Measurements from ENCODE around the gene PIP4K2C.
"Not testable (repeated sequence)": the region's sequence is repeated elsewhere in the genome, so short reads cannot be mapped to it uniquely, and the experiment has no call there.

The PIP4K2C gene

DNA sequence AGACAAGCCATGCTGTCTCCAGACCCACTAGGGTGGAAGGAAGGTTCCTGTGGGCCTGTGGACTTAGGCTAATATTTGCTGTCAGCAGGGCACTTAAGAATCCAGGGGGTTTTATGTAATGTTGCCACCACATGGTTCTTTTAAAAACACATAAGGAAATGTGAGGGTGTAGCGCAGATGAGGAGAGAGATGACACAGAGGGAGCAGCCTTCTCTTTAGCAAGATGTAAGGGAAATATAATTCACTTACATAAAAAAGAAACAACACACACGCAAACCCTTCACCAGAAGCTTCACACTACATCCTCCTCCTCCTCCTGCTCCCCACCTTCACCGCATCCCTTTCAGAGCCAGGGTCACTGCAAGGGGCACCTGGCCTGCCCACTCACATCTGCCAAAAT, 4.9 kb upstream of the PIP4K2C start:
- DNase-seq: no peak

DNA sequence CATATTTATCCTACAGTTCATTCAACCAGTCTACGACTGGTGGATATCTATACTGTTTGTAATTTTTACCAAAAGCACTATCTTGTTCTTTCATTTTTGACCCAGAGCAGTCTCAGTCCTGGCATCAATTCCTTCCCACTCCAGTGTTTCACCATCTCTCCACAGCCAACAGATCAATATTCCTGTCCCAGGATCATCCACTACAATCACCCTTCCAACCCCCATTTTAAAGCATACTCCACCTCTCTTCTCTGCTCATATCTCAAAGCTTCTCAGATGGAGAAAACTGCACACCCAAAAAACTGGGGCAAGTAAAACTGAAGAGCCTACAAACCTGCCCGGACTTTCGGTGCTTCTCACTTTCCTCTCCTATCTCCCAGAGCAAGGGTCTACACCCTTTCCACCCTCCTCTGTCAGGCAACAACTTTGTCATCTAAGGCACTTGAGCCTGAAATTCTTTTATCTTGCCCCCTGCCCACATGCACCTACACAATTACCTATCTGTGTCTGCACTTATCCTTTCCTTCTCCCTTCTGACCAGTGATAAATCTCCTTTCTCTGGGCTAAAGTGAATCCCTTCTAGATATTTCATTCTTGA, 4.1 kb upstream of the PIP4K2C start:
- no peak for DNase-seq

DNA sequence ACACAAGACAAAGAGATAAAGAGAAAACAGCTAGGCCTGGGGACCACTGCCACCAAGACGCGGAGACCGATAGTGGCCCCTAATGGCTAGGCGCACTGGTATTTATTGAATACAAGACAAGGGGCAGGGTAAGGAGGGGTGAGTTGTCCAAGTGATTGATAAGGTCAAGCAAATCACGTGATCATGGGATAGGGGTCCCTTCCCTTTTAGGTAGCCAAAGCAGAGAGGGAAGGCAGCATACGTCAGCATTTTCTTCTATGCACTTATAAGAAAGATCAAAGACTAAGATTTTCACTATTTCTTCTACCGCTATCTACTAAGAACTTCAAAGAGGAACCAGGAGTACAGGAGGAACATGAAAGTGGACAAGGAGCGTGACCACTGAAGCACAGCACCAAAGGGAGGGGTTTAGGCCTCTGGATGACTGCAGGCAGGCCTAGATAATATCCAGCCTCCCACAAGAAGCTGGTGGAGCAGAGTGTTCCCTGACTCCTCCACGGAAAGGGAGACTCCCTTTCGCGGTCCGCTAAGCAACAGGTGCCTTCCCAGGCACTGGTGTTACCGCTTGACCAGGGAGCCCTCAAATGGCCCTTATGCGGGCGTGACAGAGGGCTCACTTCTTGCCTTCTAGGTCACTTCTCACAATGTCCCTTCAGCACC, 1.9 kb upstream of the PIP4K2C start:
- DNase-seq: not testable (repeated sequence)

DNA sequence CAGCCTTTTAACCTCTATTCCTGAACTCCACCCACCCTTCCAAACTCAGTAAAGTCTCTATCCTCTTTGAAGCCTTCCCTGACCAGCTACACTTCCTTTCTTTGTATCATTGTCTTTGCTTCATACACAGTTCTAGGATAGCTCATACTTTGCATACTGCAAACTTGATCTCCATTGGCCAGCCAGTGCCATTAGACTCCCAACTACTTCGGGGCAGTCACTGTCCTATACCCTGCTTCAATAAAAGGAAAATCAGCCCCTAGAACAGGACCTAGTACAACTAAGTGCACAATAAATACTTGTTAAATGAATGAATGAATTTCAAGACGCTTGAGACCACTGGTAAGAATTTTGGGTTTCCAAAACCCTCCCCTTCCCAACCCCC, 521 bp upstream of the PIP4K2C start:
- no peak for DNase-seq

DNA sequence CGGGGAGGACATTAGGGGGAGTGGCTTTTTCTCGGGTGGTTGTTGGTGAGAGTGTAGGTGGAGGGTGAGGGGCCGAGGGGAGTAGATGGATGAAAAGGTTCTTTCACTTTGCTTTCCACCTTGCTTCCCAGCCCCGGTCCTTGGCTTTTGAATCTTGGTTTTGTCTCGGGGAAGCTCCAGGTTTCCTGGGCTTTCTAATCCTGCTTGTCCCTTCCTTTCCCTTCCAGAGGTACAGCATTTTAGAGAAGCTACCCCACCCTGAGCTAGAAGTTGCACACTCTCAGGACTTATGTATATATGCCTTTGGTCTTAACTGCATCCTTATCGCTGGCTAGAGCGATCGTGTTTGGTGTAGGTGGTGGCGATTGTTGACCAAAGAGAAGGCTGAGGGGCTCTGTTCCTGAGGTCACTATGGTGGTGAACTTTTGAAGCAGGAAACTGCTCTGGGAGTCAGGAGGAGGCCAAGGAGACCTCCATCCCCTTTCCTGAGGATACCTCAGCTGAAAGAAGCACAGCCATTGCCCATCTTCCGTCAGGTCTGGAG, 862 bp downstream of the PIP4K2C start:
- DNase-seq: no peak

DNA sequence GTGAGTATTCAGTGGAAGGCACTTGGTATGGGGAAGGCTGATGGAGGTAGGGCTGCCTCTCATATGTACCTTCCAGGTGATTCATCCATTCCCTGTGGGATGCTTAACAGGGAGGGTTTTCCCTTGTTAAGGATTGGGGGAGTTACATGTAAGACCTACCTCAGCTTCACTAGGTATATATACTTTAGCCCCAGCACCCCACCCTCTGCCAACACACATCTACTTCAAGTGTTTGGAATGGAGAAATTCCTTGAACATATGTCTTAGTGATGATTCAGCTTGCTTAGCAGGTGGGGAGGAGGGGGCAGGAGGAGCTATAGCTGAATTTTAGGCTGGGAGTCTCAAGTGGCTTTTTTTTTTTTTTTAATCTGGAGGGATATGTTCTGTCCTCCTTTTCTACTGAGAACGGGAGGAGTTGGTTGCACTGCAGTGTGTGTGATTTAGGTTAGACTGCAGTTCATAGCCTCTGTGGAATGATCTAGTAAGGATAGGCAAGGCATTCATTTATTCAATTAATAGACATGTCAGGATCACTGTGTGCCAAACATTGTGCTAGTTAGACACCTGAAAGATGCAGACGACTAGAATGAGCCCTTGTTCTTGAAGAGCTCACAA, 1.7 kb downstream of the PIP4K2C start:
- DNase-seq: no peak

DNA sequence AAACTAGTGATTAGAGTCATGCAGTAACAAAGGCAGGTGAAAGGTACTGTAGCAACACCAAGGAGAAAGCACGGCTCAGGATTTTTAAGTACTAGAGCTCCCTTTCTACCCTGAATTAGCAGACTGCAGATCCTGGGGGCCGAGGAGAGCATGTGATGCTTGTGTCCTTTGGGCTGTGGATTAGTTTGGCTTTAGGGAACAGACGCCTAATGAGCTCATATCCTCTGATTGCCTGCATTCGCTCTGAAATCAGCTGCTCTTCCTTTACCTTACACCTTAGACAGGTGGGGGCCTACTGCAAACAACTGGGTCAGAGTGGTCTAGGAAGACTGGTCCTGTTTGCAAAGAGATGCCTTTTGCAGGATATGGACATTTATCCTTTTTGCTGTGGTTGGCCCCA, 2.2 kb downstream of the PIP4K2C start:
- DNase-seq: no peak

DNA sequence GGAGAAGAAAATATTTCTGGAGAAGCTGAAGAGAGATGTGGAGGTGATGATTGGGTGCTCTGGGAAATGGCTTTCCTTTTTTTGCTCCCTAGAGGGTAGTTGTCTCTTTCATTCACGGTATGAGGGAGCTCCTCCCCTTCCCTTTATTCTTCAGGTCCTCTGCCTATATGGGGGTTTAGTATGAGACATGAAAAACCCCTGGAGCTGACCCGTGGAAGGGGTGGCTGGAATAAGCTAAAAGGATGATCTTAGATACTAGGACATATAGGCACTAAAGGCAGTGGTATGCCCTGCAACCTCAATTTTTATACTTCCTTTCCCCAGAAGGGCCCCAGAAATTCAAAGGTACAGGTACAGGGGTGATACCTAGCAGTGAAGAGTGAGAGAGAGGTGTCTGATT, 9.4 kb downstream of the PIP4K2C start:
- DNase-seq: no peak

DNA sequence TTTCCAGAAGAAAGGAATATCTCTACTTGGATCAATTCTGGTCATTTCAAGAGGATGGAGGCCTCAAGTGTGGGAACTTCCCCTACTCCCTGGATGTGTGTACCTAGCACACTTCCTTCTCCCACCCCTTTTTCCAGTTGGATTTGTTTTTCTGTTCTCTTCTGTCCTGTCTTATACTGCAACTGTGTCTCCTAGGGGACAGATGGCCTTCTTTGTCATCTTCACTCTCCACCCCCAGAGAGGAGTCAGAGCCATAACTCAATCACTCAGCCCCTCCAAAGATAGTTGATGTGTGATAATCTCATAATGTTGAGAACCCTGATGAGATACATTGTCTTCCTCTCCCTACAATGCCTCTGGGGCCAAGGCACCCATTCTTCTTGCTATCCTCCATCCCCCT, 11.6 kb downstream of the PIP4K2C start:
- no peak for DNase-seq

DNA sequence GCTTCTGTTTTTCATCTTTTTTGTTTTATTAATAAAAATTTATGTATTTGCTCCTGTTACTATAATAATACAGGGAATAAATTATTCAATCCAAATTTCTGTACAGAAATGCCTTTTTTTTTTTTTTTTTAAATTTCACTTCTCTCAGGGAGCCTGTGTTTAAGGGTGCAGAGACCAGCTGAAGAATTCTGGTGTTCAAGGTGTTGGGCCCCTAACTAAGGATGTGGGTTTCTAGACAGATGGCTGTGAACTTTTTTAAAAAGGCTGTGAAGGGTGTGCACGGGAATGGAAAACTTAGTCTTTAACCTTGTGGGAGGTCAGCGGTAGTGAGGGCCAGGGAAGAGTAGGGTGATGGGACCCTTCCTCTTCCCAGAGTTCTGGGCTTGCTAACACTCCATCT, 12.3 kb downstream of the PIP4K2C start:
- DNase-seq: no peak

DNA sequence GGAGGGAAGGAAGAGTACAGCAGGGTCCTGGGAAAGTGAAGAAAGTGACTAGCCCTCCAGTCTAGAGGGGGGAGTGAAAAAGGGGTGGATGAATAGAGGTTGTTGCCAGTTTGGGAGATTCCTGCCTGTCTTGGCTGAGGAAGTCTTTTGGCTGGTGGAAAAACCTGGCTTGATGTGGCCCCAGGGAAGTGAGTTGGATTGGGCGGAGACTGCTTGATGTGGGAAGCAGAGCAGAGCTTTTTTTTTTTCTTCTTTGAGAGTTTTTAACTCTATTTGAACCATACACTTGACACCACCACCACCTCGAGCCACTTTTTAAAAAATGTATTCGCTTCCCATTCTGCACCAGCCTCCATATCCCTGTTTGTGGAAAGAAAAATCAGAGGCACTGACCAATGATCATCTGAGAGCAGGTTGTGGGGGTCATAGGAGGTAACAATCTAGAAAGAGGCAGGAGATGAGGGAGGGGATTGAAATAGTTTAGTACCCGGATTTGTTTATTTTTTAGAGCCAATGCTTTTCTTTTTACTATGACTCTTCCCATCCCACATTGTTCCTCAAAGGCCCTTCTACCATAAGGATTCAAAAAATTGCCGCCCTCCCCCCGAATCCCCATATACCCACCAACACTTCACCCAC, 12.9 kb downstream of the PIP4K2C start:
- no peak for DNase-seq

DNA sequence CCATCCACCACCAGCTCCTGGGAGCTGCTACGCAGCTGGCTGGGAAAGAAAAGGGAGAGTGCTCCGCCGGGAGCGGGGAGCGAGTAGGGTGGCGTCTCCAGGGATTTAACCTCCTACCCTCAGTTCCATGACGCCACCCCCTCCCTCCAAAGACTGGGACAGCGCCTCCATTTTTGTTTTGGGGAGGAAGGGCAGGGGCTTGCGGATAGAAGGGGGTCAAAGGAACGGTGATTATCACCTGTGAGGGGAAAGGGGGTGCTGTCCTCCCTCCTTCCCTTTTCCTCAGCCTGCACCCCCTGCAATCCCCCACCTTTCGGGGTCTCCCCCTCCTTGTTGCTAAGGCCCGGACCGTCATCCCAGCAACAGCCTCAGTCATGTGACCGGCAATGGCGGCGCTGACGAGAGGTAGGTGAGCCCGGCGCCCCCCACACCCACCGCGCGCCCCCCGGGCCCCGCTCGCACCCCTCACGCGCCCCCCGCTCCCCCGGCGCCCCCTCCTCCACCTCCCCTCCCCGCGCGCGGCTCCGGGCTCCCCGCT, 13.5 kb downstream of the PIP4K2C start, which contains the start of gene DTX3:
DTX3 (plus strand) TSS at position 371 of the 538 bp plus-strand sequence. CDS start 1,694 bp downstream, outside the sequence.
- DNase-seq: no peak

DNA sequence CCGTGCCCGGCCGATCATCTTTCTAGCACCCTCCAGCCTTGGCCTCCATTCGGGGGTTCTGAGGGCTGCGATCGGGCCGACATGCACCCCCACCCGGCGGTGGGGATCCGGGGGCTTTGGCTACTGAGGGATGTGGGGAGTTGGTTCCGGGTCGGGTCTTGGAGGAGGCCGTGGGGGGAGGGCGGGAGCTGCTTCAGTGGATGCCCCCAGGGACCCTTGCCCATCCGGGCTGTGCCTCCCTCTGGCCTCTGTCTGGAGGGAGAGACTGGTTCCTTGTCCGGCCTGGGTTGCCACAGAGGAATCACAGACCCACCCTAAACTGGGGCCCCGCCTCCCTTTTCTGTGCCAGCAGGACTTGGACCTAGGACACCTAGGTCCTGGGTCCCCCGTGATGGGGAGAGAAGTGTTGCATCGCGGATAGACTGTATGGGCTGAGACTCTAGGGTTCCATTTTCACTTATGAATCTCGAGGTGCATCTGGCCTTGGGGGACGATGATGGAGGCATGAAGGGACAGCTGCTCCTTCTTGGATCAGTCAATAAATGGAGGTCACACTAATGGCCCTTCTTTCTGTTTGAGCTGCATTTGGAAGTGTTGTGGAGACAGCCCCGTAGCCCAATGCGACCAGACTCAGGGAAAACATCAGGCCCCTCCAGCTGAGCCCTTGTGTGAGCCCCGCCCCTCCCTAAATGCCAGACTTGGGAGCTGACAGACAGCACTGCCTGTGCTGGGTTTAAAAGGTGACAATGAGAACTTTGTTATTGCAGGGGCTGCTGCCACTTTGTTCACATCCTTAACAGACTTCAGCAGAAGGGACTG, 14.2 kb downstream of the PIP4K2C start:
- no peak for DNase-seq

DNA sequence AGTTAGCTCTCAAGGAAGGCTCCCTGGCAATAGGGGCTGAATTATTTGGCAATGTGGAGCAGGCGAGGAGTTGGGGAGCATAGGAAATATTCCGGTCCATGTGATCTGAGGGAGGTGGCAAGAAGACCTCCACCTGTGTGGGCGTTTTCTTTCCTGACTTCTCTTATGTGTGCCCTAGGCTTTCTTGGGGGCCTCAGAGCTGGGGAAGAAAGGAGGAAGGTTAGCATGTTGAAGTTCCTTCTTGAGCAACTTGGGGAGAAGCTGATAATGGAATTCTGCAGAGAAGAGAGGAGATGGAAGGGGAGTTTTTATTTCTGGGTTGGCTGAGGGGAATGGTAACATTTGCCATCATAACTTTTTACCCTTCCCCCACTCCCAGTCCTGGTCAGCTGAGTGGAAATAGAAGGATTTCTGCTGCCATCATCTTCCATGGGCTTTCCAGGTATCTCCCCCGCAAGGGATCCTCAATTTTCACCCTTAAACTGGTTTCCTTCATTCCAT, 14.9 kb downstream of the PIP4K2C start:
- no peak for DNase-seq

DNA sequence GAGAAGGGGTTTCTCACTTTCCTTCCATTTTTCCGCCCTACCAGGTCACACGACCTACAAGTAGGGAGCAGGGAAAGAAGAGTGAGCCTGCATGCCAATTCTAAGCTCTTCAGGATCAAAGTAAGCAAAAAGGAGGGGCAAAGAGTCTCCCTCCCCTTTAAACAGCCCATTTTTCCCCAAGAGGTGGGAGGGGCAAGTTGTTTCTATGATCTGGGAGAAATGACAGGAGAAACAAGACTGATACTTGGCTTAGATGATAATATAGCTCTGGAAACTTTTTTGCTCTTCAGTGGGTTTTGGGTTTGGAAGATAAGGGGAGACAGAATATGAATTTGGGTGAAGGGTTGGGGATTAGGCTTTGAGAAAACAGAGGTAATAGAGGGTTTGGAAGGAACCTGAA, 15.4 kb downstream of the PIP4K2C start:
- DNase-seq: no peak

DNA sequence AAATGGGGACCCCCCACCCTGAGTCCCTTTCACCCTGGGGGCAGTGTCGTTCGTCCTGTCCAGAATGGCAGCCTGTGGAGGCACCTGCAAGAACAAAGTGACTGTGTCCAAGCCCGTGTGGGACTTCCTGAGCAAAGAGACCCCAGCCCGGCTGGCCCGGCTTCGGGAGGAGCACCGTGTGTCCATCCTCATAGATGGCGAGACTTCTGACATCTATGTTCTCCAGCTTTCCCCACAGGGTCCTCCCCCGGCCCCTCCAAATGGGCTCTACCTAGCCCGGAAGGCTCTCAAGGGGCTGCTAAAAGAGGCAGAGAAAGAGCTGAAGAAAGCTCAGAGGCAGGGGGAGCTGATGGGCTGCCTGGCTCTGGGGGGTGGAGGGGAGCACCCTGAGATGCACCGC, 15.8 kb downstream of the PIP4K2C start:
- no peak for DNase-seq

DNA sequence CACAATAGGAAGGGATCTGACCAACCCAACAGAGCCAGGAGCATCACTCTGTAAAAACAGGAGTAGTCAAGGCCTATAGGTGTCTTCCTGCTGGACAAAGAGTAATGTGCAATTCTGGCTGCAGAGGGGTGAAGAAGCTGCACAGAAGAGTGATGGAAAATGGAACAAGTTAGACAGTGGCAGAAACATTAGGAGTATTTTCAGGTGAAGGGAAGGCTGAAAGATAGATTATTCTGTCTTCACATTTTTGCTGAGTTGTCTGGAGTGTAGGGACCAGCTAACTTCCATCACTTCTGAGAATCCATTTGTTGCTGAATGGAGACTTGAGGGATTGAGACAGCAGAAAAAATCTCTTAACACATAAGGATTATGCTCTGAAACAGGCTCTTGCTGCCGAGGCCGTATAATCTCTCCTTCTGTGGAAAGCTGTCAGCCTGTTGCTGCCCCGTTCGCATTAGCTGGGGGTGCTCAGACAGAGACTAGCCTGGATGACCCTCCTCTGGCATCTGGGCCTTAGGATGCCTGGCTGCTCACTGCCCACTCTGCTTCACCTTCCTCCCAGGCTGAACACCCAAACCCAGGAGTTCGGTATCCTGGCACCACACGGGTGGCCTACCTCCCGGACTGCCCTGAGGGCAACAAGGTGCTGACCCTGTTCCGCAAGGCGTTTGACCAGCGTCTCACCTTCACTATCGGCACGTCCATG, 17.1 kb downstream of the PIP4K2C start:
- DNase-seq: no peak

DNA sequence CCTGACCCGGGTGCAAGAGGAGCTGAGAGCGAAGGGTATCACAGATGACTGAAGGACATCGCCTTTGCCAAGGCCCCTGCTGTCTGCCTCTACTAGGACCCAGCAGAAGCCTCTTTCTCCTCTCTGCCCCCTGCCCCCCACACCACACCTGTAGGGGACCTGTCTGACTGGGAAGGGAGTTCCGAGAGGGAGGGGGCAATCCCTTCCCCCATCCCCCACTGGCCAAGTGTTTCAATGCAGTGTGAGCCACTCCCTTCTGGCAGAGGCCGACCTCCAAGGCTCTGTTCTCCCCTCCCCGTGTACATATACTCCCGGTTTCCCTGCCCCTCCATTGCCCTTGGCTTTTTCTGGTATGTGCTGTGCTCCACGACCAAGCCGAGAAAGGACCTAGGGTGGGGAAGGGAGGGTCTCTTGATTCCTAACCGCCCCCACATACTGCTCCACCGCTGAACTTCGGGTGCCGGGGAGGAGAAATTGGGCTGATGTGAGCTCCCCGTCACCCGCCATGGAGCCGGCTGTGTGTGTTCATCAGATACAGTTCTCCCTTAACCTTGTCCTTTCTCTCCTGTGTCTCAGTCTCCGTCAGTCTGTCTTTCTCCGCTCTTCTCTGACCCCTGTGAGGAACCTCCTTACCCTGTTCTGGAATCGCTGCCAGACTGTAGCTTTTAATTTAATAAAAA, 18.2 kb downstream of the PIP4K2C start:
- DNase-seq: no peak

DNA sequence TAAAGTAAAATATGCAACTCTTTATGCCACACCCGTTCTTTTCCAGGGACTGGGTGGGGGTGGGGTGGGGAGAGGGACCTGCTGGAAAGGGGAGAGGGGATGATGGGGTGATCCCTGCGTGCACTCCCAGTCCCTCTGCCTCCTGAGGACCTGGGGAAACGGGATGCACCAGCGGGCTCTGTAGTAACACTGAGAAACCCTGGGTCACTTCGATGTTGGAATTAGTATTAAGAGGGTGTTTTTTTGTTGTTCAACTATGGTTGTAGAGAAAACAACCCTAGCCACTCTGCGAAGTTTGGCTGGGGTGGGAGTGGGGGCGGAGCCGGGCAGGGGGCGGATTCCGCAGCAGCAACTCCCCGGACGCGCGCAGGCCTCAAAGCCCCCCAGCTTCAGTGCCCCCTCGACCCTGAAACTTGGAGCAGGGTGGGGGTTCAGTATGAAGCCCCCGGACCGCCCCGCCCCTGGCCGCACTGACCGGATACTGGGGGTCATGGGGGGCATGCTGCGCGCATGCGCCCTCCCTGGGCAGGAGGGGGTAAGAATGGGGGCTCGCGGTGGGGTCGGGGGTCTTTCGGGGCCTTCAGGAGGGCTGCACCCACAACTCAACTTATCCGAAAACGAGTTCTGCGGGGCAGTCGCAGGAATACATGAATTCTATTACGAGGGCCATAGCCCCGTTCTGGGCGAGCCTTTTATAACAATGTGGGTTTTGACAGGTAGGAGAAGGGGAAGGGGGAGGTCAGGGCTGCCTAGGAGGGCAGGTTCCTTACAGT, 19.0 kb downstream of the PIP4K2C start:
- no peak for DNase-seq

DNA sequence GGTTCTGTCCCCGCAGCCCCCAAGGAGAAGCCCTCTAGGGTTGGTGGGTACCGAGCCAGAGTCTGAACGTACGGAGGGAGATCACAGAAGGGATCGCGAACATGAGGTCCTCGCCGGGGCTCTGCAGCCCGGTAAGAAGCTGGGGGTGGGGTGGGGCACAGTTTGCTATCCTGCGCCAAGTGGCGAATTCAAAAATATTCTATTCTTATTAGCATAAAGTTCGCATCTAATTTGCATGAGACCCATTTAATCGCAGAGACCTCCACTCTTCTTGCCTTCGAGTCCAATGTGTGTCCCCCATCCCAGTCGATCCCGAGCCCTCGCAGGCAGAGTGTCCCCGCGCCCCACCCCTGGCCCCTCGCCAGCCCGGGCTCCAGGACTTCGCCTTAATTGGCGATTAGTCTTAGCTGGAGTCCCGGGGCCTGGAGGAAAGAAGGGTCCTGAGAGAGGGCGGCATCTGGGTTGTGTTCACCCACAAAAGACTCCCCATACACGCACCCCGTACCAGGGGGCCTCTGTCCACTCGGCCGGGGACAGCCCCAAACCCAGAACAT, 19.6 kb downstream of the PIP4K2C start:
- DNase-seq: no peak
